ENCODE measurements around the gene TRPM6.
"Not testable (repeated sequence)": the region's sequence is repeated elsewhere in the genome, so short reads cannot be mapped to it uniquely, and the experiment has no call there.

TRPM6 gene

GRCh38 chr9:74861773-74862474 lies 25.8 kb downstream of the TRPM6 start:
- intact Hi-C loops (cut with DNase I; ENCODE audit: low total_unique reads) = no loop called here
- DNase-seq = no peak
- Histone ChIP-seq H3K4me1 (no peaks in the 10 kb centered on the region), H3K4me3 (no peak overlapping the region), H3K9me3 (no peaks in the 10 kb centered on the region), H3K27ac (no peak overlapping the region), H3K27me3 (no peaks in the 10 kb centered on the region), H3K36me3 (no peaks in the 10 kb centered on the region)
- no peak for TF ChIP-seq CTCF (IDR thresholded peaks at IDR 0.05)

DNA sequence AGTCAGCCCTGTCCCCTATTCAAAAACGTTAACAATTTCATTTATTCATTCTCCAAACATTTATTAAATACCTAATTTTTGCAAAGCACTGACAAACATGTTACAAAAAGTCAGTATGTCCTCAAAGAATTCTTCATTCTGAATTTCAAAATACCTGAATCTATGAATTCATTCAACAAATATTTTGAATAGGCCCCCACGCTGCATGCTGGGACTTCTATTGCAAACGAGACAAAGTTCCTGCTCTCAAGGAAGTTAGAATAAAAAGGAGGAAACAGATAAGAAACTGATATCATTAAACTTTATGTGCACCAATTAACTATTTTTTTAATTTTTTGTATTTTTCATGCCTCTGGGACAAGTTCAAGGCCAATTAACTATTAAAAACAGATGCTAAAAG lies 26.6 kb downstream of the TRPM6 start:
- Histone ChIP-seq H3K27ac (no peak overlapping the region), H3K9me3 (no peaks in the 10 kb centered on the region), H3K27me3 (no peaks in the 10 kb centered on the region), H3K4me1 (no peaks in the 10 kb centered on the region), H3K36me3 (no peaks in the 10 kb centered on the region), H3K4me3 (no peak overlapping the region)
- TF ChIP-seq CTCF (IDR thresholded peaks at IDR 0.05) = no peak
- intact Hi-C loops (cut with DNase I; ENCODE audit: low total_unique reads) = no loop called here
- no peak for DNase-seq

GRCh38 chr9:74860247-74860646 lies 27.5 kb downstream of the TRPM6 start:
- H3K27ac ChIP-seq; H3K4me1 ChIP-seq; H3K27me3 ChIP-seq; intact Hi-C loops (cut with DNase I; ENCODE audit: low total_unique reads); DNase-seq; H3K4me3 ChIP-seq; H3K36me3 ChIP-seq; H3K9me3 ChIP-seq: not testable (repeated sequence)

DNA sequence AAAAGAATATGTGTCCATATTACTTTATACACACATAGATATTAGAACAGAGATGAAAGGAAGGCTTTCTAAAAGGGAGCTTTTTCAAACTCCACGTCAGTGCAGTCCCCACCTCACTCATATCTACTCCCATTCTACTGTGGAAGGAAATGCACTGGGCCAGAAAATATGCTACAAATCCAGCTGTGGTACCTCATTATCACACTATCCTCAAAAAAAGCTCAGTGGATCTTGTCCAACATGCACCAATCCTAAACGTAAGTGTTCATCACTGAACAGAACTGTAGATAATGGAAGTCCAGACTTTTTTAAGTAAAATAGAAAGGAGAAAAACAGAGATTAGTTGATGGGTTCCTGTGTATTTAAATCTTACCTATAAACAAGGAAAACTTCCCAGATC lies 27.9 kb downstream of the TRPM6 start:
- DNase-seq = no peak
- H3K36me3 ChIP-seq = no peaks in the 10 kb centered on the region
- H3K4me1 ChIP-seq = no peaks in the 10 kb centered on the region
- no peak overlapping the region for H3K4me3 ChIP-seq
- H3K27ac ChIP-seq = no peak overlapping the region
- H3K9me3 ChIP-seq = no peaks in the 10 kb centered on the region
- H3K27me3 ChIP-seq = no peaks in the 10 kb centered on the region
- TF ChIP-seq CTCF (IDR thresholded peaks at IDR 0.05) = no peak
- intact Hi-C loops (cut with DNase I; ENCODE audit: low total_unique reads) = no loop called here

DNA sequence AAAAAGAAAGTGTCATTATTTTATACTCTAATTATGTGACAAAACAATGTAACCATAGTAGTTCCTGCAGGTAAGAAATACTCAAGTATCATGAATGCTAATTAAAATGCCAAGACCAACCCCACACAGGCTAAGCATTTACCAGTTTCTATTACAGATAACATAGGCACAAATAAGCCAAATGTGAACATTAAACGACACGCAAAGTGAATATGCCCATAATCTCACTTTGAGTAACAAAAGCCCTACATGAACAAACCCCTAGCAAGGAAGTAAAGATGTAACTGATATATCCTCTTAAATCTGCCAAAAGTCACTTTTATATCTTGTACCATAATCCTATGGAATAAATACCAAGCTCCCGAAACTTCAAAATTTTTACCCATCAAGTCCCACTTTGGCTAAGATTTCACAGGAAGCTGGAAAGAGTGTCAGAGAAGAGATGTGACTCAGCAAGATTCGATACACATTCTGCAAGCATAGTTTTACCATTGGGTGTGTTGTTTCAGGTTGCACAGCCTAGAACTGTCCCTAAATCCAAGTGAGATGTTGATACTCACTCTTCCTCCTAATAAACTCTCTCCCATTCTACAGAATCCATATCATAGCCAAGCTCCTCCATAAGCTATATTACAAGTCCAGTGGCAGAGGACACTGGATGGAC lies 28.8 kb downstream of the TRPM6 start:
- Histone ChIP-seq H3K9me3 (no peaks in the 10 kb centered on the region), H3K4me3 (no peak overlapping the region), H3K27ac (no peak overlapping the region), H3K4me1 (no peaks in the 10 kb centered on the region), H3K27me3 (no peaks in the 10 kb centered on the region), H3K36me3 (no peaks in the 10 kb centered on the region)
- intact Hi-C loops (cut with DNase I; ENCODE audit: low total_unique reads) = no loop called here
- DNase-seq = no peak
- no peak for TF ChIP-seq CTCF (IDR thresholded peaks at IDR 0.05)

DNA sequence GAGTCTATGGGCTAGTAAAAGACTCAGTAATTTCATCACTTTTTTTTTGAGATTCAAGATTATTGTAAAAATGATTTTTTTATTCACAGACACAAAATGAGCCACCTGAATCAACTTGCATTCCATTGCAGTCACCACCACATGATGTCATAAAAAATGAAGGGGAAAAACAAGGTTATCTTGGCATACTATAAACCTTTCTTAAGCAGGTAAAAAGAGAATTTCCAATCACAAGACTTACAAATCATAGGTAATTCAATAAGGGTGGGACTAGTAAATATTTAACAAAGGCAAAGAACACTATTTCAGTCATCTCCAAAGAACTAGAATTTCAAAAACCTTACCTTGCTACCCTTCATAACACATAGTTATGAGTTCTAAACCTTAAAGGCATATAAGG lies 30.7 kb downstream of the TRPM6 start:
- no peak overlapping the region for H3K4me3 ChIP-seq
- no peak for TF ChIP-seq CTCF (IDR thresholded peaks at IDR 0.05)
- no peaks in the 10 kb centered on the region for H3K4me1 ChIP-seq
- no peak overlapping the region for H3K27ac ChIP-seq
- intact Hi-C loops (cut with DNase I; ENCODE audit: low total_unique reads) = no loop called here
- no peaks in the 10 kb centered on the region for H3K9me3 ChIP-seq
- no peak for DNase-seq
- H3K36me3 ChIP-seq = no peaks in the 10 kb centered on the region
- no peaks in the 10 kb centered on the region for H3K27me3 ChIP-seq
